Kidney capillary endothelial cell (primary cell): ENCODE data around the gene KLK13.

Experiments used
- DNase-seq: peaks from one replicate; pipeline ENCODE4 v3.0.0-alpha.2; 2018; ENCODE audit warnings: low spot score

KLK13 gene, protein sequence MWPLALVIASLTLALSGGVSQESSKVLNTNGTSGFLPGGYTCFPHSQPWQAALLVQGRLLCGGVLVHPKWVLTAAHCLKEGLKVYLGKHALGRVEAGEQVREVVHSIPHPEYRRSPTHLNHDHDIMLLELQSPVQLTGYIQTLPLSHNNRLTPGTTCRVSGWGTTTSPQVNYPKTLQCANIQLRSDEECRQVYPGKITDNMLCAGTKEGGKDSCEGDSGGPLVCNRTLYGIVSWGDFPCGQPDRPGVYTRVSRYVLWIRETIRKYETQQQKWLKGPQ

DNA sequence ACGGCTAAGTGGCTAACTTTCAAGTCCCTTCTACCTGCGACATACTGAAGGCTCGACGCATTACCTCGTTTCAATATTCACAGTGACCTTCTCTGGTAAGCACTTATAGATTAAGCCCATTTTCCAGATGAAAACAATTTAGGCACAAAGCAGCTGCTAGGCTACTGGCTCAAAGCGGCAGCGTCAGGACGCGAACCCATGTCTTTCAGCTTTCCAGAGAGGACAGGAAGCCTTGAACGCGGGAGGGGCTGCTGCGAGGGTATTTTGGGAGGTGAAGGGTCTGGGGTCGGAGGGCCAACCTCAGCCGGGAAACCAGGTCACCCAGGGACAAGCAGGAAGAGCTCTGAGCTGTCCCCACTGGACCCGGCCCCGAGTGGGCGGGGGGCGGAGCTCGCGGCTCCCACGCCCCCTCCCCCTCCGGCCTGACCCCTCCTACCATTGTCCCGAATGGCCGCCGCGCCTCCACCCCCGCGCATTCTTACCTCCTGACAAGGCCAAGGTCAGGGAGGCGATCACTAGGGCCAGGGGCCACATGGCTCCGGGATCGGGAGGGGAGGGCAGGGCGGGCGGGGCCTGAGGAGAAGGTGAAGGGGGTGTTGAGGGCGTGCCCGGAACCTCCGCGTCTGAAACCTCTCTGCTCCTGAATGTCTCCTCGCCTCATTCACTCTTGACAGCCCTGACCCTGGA, at the start of gene KLK13:
TSS of gene KLK13 (minus strand) at position 559 of the 687 bp plus-strand sequence. CDS start at position 534, 25 bp downstream.
- DNase-seq = no peak

DNA sequence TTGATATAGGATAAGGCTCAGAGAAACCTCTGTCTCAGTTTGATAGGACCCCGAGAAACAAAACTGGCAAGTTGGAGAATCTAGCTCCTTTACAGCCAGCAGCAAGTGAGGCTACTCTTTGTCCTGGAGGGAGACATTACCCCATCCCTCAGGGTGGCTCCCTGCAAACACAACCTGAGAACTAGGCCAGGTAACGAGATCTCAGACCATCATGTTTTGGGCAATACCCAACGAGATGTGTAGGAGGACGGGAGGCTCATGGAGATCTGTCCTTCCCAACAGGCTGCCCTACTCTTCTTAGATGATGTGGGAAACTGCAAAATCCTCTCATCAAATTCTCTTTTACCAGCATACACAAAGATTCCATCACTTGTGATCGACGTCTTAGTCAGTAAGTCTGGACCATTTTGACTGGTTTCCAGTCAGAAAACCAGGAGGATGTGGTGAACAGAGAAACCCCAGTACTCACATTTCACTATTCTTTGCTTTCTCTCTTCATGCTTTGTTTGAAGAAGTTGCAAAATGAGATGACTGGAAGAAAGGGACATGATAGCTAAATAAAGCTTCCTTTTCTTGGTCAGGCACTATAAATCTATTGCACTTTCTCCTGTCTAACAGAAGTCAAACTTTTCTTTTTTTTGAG, 49.3 kb upstream of the KLK13 start:
- DNase-seq = no peak

DNA sequence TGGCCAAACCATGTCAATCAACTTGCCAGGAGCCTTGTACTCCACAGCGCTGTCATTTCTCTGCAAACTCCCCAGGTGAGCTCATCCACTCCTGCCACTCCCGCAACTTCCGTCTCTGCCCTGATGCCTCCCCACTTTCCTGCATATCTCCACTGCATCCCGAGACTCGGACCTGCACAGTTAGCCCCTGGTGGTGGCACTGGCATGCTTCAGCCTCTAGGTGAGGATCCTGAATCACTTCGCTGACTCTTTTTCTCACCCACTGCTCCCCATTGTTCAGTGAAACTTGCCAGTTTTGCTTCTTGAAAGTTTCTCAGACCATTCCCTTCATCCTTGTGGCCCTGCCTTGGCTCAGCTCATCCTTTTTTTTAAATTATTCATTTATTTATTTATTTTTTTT, 46.7 kb upstream of the KLK13 start:
- DNase-seq = no peak

DNA sequence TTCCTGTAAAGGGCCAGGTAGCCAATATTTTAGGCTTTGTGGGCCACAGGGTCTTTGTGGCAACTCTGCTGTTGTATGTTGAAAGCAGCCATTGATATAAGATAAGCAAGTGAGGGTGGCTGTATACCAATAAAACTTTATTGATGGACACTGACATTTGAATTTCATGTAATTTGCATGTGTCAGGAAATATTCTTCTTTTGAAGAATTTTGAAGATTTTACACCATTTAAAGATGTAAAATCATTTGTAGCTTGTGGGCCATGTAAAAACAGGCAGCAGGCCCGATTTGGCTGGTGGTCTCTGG, 45.7 kb upstream of the KLK13 start:
- no peak for DNase-seq

DNA sequence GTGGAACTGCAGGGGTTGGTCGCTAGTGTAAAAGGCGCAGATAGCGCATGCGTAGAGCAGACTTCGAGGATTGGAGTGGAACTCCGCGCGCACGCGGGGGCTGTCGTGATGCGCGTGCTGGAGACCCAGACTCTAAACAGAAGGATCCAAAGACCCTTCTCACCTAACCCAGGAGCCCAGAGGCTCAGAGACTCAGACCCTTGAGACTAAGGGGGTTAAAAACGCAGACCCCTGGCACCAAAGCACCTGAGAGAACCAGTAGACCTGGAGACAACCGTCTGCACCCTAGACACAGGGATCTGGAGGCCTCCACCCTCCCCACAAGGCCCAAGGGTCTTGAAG, 43.9 kb upstream of the KLK13 start:
- DNase-seq = no peak

DNA sequence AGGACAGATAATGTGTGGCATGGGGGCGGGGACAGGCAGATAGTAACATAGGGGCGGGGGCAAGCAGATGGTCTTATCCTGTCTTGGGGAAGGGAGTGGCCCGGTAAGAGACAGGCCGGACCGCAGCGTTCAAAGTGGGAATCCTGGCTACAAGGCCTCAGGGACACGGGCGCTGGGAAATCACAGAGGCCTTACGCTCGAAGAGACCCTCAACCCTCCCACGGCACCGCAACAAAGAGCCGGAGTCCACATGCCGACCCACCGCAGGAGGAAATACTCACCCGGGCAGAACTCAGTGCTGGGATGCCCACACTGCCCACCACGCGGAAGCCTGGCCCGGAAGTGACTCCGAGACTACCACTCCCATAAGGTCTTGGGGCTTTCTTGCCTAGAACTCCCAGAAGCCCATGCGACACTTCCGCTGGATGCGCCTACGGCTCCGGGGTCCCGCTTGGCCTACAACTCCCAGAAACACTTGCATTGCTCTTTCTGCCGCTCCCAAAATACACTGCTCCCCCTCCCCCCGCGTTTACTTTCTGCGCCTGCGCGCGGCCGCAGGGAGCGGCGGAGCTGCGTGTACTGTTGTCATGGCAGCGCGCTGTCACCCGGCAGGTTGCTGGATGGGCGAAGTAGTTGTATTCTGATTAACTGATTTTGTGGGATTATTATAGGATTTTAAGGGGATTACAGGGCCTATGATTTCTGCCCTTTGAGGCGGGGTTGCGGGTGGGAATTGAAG, 43.3 kb upstream of the KLK13 start, which contains the start of gene CTU1:
TSS of gene CTU1 (minus strand) at position 344 of the 739 bp plus-strand sequence. CDS start 3,840 bp downstream, outside the sequence.
- DNase-seq = peak; percentile 98

DNA sequence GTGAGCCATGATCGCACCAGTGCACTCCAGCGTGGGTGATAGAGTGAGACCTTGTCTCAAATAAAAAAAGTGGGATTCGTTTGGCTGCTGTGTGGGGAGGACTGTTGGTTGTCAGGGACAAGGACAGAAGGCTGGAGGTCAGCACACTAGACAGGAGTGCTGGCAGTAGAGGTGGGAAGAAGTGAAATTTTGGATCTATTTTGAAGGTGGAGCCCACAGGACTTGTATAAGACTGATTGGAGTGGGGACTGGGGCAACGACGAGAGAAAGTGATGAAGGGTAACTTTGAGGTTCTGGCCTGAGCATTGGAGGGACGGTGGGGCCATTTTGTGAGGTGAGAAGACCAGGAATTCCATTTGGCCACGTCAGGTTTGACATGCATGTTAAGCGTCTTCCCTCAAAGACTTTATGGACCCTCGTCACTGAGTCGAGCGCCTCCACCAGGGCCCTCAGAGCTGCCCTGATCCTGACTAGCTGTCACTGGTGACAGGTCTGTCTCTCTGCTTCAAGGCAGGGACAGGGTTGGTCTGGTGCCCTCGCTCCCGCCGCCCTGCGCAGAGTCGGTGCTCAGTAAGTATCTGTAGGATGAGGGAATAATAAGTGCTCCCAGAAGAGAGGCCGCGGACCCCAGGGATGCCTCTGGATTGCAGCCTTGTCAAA, 42.6 kb upstream of the KLK13 start:
- DNase-seq = no peak

DNA sequence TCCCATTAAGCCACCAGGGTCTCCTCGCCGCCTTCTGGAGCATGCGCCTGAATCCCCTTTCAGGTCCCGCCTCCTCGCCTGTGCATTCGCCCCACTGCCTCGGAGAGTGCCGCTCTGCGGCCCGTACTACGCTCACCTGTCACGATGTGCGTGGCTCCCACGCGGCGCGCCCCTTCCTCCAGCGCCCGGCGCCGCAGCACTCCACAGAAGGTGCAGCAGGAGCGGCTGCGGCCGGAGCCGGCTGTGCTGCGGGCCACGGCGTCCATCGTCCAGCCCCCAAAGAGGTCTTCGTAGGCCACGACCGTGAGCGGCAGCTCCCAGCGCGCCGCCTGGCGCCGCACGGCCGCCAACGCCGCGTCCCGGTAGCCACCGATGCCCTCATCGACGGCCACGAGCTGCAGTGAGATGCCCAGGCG, 39.0 kb upstream of the KLK13 start:
- DNase-seq = no peak

DNA sequence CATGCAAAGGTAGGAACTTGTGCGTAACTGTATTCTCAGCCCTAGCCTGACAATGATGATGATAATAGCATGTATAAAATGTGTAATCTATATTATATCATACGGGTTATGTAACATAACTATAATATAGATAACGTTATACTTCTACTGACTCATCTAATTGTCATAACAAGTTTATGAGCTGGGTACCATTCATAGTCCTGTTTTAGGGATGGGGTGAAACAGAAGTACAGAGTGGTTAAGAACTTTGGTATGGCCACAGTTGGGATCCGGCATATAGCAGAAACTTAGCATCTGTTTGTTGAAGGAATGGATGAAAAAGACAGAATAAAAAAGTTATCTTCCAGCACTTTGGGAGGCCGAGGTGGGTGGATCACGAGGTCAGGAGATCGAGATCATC, 38.1 kb upstream of the KLK13 start:
- DNase-seq = no peak

DNA sequence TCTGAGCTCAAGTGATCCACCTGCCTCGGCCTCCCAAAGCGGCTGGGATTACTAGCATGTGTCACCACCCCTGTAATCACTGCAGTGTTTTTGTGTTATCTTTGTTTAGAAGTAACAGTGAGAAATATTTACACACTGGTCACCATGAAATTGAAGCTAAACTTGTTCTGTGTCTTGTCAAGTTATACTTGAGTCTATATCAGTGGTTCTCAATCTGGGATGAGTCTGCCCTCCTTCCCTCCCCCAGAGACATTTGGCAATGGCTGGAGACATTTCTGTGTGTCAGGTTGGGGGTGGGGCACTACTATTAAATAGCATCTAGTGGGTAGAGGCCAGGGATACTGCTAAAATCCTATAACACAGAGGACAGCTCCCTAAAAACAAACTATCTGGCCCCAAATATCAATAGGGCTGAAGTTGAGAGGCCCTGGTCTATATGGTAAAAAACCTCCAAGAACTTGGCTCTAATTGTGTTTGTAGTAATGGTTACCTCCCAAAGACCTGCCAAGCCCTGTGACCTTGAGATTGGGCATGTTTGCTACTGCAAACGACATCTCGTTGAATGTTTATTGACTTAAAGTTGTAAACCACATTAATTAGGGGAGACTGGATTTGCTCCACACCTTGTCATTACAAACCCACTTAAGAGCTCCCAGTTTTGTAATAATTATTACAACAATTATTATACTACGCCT, 36.4 kb upstream of the KLK13 start:
- DNase-seq = no peak

DNA sequence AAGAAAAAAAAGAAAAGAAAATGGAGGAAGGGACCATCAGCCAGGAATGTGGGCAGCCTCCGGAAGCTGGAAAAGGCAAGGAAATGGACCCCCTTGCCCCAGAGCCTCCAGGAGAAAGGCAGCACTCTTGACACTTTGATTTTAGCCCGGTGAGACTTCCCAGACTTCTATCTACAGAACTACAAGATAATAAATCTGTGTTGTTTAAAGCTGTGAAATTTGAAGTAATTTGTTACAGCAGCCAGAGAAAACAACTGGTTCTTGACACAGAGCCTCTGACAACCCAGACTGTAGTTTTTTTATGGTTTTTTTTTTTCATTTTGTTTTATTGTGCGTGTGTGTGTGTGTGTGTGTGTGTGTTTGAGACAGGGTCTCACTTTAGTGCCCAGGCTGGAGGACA, 35.7 kb upstream of the KLK13 start:
- no peak for DNase-seq

DNA sequence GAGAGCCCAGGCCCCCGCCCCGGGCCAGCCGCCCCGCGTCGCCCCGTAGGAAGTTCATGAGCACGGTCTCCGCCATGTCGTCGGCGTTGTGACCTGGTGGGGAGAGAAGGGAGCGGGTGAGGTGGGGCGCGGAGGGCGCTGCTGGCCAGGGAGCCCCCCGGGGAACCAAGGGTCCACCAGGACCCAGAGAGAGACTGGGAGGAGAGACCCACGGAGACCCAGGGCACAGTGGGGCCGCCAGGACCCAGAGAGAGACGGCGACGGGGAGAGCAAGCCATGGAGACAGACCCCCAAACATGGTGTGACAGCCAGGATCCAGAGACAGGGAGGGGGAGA, 34.1 kb upstream of the KLK13 start:
- no peak for DNase-seq

DNA sequence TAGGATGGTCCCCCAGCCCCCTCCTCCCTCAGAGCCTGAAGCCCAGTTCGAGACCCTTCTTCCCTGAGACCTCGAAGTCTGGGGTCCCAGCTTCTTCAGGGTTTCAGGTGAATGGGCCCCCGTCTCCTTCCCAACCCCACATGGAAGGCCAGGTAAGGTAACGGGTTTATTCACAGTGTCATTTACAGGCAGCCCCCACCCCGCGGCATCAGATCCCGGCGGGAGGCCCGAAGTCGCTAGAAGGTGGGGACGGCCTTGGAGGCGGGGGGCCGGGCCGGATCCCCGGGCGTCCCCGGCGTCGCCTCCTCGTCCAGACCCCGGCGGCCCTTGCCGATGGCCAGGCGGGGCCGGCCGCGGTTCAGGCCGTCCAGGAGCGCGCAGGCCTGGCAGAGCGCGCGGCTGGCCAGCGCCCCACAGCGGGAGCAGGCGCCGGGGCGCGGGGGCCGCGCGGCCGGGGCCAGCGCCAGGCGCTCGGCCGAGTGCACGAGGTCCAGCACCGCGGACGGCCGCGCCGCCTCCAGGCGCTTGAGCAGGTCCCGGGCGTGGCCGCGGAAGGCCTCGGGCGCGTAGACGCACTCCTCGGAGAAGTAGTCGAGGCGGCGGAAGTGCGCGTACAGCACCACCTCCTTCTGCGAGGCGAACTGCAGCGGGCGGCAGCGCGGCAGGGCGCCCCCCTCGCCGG, 33.6 kb upstream of the KLK13 start:
- no peak for DNase-seq

DNA sequence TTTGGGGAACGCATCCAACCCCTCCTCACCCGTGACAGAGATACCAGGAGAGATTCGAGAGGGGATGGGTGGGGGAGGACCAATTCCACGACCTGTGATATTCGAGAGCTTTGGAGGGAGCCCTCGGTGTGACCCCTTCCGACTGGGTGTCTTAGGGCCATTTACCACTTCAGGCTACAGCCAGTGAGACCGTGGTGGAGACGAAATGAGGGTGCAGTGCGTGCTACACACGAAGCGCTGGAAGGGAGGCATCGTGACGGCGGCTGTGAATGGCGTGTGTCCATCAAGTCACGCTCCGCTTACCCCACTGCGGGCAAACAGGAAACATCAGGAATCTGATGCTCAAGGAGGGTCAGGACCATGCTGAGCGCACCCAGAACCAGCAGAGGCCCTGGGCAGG, 32.9 kb upstream of the KLK13 start:
- no peak for DNase-seq

DNA sequence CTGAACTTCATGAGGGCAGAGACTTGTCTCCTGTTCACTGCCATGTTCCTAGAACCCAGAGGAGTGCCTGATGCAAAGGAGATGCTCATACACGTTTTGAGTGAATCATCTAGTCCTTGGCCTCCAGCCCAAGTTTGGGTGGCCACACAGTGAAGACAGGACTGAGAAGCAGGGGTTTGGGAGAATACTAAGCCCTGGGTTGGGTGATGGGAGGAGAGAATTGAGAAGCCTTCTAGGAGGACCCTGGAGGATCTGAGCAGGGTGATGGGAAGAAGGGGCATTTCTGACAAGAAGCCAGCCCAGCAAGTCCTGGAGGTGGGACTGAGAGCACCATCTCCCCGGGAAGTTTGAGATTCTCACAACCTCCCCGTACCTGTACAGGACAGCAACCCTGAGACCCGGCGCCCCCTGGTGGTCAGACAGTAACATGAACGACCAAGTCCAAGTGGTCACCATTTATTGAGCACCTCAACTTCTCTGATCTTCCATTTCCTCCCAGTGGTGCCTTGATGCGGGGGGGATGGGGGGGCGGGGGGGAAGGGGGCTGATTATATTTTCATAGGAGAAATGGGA, 32.4 kb upstream of the KLK13 start:
- peak; percentile 48 for DNase-seq

DNA sequence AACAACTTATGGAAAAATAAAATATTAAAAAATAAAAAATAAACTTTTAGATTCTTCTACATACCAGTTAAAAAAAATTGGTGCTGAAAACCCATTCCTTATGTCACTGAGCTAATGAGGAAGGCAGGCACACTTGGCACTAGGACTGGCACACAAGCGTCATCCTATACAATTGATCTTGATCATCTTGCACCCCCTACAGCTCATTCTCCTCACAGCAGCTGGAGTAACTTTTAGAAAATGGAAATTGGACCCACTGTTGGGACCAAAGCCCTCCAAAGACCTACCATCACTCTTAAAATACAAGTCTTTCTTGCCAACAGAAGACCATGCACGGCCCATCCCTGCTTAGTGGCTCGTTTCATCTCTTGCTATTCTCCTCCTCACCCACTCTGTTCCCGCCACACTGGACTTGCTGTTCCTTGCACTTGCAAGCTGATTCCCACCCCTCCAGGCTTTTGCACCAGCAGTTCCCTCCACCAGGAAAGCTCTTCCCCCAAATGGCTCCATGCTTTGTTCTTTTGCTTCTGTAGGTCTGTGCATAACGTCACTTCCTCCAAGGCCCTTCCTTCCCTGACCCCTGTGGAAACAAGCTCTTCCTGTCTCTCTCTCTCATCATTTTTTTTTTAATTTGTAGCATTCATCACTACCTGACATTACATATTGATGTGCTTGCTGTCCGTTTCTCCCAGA, 31.7 kb upstream of the KLK13 start:
- peak; percentile 33 for DNase-seq

DNA sequence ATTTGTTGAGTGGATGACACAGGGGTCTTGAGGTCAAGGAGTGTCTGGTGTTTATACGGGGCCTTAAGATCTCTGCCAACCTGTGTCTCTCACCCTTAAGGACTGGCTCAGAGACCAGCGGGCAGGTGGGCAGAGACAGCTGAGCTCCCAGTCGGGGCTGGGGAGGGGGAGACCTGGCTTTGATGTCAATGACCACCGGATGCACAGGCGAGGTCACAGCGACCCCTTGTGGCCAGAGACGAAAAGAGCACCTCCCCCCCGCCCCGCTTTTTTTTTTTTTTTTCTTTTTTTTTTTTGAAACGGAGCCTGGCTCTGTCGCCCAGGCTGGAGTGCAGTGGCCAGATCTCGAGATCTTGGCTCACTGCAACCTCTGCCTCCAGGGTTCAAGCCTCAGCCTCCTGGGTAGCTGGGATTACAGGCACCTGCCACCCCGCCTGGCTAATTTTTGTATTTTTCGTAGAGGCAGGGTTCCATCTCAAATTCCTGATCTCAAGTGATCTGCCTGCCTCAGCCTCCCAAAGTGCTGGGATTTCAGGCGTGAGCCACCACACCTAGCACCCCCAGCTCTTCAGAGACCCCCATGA, 29.9 kb upstream of the KLK13 start:
- DNase-seq = no peak

DNA sequence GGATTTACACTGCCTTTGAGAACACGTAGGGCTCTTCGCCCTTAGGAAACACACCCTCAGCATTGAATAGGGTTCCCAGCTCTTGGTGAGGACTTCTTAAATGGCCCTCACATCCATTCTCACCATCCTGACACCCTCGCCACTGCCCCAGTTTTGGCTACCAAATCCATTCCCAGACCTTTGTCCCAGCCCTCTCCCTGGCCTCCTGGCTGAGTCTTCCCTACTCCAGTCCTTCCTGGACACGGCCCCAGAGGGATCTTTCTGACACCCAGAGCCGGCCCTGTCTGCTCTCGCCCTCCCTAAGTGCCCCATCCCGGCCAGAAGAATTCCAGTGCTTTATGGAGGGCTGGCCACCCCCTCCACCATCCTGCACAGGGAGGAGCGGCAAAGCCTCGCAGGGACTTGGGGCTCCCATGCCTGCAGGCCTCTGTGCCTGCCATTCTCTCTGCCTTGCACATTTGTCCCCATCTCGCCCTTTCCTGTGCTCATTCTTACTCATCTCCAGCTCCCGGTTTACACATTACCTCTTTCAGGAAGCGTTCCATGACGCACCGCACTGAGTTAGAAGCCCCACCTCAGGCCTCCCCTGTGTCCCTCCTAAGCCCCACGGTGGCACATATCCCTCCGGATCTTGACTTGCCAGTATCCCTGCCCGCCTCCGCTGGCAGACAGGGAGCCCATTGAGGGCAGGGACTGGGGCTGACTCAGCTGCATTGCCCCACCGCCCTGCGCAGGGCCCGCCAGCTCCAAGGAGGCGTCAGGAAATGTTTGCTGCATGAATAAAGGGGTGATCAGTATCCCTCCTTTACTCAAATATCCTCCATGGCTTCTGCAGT, 28.8 kb upstream of the KLK13 start:
- DNase-seq = no peak

DNA sequence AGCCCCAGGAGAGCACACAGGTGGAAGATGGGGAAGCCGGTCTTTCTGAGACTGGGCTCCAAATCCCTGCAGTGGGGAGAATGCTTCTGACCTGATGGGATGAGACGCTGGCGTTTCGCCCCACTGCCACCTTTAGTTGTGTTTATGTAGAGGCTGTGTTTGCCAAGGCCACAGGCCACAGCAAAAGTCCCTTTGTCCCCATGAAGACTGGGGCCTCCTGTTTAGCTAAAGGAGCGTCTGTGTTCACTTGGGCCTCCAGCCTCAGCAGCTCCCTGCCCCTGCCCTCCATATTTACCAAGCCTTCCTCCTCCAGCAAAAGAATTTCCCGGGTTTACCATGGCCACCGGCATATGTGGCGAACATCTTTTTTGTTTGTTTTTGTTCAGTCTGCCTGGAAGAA, 28.2 kb upstream of the KLK13 start:
- no peak for DNase-seq
